HG03095 (cell line): ENCODE measurements around the gene PTPRB.
A peak's percentile ranks its signal among the peaks of the same experiment; 100 is the strongest.

Source experiments
- ATAC-seq: cut with Tn5 transposase; IDR thresholded peaks from one replicate; pipeline ENCODE4 v1.9.1; 2021; ENCODE audit warnings: moderate library complexity; ENCODE audit not compliant: unreplicated experiment

The PTPRB gene

DNA sequence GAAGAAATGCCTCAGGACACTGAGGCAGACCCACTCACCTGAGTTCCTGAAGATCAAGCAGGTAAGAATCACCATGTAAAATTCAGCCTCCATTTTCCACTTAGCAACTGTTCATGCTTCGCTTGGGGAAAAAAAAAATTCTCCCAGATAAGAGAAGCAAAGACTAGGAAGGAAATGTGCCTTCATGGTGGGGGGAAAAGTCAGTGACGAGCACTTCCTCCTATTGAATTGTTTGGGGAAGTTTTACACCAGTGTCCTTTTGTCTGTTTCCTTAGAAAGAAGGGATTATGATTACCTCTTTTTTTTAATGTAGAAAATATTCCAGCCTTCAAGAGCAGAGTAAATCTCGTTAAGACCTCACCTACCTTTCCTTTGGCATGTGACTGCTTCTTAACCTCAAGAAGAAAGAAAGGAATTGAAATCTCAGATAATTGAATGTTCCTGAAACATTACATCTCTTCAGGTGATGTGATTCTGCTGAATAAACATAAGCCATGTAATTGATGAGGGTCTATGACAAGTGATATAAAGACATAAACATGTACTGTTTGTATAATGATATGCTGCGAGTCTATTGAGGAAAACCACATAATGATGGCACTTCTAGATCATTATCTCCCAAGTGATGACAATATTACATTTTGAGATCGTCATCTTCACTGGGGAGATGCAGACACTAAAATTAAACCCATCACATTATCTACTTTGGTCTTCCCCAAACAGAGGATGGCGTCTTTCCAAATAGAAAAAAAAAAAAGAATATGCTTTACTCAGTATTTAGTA lies at the start of gene PTPRB:
Gene PTPRB (minus strand): TSS at position 127 of the 783 bp plus-strand sequence. CDS start 34 bp downstream, at position 93.
- ATAC-seq: no peak

DNA sequence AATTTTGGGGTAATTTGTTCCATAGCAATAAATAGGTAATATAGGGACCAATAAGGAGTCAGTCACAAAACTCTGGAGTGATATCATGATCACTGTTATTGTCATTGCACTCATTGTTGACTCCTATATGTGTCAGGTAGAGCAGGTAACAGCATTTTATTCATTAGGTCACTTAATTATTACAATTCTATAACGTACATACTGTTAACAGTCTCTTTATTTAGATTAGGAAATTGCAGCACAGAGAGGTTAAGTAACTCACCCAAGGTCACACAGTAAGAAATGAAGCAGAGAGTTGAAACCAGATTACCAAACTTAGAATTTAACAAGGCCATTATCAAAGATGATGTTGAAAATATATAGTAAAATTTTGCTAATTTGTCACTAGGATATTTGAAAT lies 49.7 kb upstream of the PTPRB start:
- no peak for ATAC-seq

DNA sequence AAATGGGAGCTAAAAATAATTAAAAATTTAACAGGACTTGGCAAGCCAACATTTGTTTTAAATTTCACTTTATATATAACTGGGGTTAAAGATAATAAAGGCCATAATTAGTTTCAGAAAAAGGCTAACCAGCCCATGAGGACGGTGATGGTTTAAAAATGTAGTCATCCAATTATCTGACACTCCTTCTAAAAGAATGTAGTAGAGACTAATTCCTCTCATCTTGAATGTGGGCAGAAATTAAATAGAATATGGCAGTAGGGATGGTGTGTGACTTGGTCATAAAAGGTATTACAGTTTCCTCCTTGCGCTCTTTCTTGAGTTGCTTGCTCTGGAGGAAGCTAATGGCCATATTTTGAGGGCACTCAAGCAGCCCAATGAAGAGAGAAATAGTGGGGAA lies 49.1 kb upstream of the PTPRB start:
- no peak for ATAC-seq

DNA sequence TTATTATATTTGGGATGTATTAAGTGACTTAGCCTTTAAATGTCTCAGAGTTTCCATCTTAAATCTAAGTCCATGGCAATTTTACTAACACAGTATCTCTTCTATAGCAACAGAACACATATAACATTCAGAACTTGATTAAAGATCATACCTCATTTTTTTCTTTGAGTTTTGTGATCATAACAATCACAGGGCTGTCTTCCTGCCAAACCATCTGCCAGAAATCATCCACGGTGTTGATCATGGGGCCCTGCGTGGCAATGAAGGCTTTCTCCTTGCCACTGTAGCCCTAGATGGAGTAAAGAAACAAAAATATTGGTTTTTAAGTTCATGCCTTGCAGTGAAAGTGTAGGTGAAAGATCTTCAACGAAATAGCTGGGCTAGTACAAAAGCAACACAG lies 46.7 kb upstream of the PTPRB start:
- no peak for ATAC-seq

DNA sequence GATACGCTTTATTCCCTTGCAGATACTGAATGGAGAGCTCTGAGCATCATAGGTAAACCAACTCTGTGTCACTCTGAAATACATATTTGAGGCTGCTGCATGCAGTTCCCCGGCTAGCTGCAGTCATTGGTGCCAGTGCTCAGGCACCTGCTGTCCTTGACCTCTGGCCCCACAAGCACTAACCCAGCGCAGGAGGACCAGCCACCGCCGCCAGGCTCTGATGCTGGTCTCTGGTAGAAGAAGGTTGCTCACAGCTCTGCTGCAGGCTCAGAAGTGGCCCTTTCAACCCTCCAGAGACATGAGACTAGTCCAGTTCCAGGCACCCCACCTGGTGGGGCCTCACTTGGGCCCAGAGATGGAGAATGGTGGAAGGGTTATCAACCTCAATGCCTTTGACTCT lies 34.5 kb upstream of the PTPRB start:
- ATAC-seq: no peak

DNA sequence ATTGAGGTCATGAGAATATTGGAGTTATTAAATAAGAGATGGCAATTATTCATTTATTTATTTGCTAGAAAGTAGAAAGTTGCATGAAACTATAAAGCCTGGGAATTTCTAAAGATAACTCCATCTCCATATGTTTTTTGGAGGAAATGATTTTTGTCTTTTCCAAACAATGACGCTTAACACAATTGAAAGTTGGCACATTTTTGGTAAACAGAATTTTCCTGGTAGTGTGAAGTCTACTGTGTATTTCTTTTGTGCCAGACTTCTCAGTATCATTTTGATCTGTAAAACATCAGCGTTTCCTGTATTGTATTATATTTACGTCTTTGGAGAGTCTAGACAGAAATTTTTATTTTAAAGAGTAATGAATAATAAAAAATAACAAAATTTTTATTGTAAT lies 33.7 kb upstream of the PTPRB start:
- no peak for ATAC-seq

DNA sequence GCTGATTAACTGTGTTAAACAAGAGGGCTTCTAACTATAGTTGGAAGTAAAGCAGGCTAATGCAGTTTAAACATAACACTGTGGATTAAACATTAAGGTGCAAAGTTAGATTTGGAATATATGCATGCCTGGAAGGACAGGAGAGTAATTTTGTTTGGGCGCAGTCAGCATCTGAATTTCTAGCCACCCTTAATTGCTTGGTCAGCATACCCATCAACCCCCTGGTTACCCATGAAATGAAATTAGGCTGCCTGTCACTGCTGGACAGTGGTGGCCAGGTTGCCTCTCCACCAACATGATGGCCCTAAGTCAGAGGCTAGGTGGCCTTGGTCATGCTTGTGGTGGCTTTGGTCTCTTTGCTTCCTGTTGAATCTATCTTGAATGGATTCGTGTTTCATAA lies 30.0 kb upstream of the PTPRB start:
- ATAC-seq: no peak

DNA sequence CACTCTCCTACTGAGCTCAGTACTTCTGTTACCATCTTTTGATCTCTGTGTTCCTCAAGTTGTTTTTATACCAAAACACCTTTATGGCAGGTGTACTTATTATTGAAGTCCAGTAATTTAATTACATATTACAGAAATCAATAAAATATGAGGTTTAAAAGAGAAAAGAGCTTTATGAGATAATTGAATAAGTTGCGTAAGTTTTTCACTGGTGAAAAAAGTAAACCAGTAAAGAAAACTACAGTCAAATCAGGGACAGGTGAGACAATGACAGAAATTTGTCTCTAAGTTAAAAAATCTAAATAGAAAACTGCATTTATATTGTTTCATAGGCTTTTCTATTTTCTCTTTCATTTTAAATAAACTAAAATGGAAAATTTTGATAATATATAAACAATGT lies 29.1 kb upstream of the PTPRB start:
- no peak for ATAC-seq

DNA sequence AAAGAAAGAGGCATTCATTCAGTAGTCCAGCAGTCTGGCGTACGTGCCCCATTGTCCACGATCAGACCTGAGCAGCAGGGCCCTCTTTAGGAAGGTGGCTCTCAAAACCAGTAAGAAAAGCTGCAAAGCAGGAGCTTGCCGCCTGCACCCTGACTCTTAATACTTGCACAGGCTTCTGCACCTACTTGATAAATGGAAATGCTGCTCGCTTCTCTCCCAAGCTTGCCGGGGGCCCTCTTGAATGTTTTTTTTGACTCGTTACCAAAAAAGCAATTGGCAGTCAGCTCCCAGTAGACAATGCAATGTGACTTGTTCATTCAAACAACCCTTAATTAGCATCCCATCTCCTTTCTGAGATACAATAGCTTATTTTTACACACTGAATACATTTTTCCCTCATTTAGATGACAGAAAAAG lies 27.2 kb upstream of the PTPRB start:
- no peak for ATAC-seq

DNA sequence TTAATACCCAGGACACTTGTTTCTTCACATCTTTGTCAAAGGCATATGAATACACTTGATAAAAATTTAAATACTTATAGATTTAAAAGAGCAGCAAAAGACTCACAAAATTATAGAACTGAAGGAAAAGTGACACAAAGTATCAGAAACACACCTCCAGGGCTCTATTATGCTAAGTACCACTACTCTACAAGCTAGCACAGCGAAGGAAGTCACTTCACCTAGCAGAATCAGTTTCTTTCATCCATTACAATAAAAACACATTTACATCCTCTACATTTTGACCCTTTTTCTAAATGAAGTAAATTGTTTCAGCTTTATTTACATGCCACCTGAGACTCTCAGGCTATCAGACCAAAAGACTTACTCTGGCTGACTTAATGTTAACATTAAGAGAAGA lies 26.6 kb upstream of the PTPRB start:
- ATAC-seq: no peak

DNA sequence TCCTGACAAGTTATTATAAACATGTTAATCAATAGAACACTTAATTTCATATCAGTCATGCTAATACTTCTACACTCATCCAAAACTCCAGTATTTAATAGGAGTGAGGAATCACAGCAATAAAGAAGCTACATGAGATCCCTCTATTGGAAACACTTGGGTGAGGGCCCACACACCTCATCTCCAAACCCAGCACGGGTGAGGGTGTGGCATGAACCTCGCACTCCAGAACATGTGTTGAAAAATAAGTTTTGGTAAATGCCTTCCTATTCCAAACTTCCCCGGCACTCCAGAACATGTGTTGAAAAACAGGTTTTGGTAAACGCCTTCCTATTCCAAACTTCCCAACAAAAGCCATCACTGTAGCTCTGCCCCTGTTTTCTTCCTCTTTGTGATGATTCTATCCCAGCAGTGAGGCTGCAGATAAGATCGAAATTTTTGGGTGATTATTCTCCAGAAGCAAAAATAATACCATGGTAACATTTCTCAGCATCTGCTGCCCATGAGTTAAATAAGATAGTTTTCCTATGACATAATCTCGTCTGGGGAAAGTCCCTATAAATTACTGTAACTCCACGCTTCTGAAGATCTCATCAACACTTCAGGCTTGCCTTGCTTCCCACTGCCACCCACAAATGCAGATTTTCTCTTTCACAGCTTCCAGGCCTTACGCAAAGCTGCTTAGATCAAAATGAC lies 24.4 kb upstream of the PTPRB start:
- no peak for ATAC-seq

DNA sequence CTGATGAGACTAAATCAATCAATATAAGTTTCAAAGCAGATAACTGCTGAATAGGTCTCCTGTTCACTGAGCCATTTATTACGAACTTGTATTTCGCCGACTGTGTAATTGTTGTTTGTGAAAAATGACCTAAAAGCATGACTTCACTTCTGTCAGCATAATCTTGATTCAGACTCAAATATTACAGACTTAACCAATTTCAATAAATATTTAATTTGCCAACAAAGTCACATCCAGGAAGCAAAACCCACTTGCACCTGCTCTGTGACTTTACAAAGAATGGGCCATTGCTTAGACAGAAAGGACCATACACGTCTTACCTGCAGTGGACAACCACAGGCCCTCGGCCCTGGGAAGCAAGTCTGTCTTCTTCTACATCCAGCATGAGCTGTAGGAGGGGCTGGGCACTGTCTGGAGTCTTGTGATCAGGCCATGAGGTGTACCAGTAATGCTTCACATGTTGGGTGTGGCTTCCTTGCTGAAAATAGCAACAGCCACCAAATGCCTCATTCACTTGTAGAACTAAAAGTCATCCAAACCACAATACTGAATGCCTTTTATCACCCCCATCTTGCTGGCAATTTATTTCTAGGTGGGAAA lies 23.5 kb upstream of the PTPRB start:
- no peak for ATAC-seq

DNA sequence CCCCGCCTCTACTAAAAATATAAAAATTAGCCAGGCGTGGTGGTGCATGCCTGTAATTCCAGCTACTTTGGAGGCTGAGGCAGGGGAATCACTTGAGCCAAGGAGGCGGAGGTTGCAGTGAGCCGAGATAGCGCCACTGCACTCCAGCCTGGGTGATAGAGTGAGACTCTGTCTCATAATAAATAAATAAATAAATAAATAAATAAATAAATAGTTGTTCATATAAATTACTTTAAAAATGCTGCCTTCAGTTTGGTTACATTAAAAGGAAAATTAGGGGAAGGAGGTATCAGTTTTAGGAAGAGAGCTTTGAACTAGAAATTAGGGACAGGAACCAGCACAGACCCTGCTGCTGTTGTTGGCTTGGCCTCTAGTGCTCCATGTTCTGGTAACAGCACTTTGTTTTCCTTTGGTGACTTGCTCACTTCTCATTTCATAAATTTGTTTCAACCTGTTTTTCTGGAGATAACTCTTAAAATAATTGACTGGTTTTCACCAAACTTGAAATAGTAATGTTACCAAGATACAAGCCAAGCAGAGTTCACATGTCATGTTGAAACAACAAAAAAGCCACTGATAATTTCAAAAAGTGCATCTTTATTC lies 22.9 kb upstream of the PTPRB start:
- ATAC-seq: no peak

DNA sequence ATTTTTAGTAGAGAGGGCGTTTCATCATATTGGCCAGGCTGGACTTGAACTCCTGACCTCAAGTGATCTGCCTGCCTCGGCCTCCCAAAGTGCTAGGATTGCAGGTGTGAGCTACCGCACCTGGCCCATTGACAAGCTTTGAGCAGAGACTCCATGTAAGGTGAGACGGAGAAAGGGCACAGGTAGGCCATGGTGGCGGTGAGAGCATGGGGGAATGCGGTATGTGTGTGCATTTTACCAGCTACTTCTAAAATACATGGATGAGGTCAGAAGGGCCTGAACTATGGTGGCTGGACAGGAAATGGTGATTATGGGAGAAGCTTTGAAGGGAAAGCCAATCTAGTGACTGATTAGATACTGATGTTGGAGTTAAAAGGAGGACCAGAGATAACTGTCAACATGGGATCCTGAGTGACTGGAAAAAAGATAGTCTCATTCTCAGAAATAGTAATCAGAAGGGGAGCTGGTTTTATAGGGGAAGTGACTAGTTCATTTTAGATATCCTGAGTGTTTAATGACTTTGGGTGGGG lies 21.9 kb upstream of the PTPRB start:
- no peak for ATAC-seq

DNA sequence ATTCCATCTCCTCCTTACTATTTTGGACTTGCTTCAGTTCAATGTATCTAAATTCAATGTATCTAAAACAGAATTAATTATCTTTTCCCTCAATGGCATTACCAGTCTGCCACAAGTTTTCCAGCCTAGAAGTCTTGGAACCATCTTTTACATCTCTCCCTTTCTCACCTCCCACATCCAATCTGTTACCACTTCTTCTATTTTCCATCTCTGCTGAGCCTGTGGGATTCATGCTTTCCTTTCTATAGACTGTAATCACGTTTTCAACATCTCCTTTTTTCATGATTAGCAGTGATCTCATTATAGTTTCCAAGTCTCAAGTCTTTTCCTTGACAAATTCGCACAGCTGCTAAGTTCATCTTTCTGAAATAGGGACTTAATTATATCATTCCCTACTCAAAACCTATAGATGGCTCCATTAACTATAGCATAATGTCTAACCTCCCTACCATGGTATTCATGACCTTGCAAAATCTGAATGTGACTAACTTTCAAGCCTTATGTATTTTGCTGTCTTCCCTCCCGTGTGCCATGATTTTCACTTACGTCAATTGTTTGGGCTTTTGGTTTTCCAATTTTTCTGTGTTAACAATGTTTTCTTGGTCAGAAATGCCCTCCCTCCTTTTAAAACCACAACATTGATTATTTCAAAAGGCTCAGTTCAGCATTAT lies 20.5 kb upstream of the PTPRB start:
- ATAC-seq: no peak

DNA sequence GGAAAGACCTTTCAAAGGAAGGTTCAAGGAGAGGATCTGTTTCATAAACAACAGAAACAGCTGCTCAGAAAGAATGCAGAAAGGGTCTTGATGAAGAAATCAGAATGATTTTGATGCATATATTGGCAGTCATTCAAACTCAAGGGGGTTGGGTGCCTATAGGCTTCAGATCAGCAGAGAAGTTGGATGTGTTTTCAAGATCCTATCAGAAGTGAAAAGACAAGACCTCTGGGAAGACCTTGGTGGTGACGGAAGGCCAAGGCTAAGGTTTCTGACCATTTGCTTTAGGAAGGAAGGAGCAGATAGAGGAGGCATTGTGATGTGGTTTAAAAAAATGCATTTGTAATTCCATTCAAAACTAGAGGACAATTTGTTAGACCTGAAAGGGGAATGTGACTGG lies 15.2 kb upstream of the PTPRB start:
- no peak for ATAC-seq

DNA sequence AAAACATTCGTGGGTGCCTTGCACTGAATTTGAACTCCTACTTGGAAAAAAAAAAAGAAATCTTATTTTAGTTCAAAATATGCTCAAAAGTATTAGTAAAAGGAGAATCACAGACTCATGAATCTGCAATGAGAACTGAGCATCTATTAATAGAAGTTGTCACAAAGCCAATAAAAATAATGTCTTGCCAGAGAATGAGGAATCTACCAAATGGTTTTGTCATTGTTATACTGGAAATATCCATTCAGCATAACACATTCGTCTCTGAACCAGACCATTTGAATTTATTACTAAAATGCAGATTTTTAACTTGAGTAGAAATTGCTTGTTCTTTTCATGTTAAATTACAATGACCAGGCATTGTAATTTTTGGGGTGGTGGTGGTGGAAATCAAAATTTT lies 11.6 kb upstream of the PTPRB start:
- ATAC-seq: no peak

DNA sequence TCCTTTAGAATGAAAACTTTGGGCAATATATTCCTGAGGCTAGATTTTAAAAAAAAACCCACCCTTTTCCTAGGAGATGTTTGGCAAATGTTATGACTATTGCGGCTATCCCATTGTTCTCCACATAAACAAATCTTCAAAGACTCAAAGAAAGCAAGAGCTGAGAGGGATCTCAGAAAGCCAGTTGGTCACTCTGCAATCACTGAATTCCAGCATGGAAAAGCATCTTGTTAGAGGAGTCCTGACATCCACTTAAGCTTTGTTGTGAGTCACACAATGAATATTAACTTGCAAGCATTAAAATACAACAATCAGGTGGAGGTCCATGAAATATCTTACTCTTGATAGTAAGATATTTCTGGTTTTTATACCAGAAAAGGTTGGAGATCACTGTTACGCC lies 11.0 kb upstream of the PTPRB start:
- ATAC-seq: no peak

DNA sequence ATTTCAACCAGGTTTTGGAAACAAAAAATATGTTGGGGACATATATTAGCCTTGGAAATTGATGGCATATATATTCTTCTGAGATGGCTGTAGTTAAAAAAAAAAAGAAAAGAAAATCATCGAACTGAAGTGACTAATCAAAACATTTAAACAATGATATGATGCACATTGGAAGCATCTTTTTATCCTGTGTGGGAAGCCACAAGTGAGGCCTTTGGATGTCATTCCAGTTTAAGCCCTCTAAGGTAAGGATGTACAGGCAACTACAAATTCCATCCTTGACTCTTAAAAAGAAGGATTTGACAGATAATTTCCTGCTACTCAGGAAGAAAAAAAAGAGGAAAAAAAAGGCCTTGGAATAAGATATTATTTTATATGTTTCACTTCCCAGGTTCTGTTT lies 9.6 kb upstream of the PTPRB start:
- no peak for ATAC-seq

DNA sequence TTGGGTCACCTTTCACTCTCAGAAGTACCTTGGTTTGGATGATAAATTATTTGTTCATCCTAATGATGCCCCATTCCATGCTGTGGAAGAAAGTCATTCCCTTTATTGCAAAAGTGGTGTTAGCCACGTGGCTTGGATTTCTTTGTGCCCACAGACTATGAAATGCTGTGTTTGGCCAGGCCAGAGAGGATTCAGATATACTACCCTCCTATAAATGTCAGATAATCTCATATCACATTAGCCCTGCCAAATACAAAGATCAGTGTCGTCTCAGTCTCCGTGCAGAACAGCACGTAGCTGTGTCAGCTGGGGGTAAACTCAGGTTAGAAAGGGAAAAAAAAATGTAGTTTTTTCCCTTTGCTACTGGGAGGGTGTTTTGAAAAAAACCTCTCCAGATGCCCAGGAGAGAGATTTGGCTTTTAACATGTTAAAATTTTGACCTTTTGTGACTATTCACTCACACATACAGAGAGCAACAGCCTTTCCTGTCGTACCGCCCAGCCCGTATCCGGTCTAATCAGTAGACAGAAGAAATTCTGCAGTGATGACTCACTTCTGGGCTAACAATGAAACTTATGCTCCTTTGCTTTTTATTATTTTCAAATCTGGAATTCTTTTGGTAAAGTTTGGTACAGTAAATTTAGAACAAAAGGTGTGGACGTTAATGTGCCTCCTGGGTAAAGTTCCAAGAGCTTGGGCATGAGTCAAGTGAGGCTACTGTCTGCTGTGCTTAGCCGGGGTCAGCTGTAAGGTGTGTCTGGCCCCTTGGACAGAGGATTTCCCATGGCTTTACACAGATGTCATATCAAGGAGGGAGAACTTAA lies 8.5 kb upstream of the PTPRB start:
- peak; percentile 72 for ATAC-seq
